ENCODE results near the gene CD53.
"Not testable (repeated sequence)": the region's sequence is repeated elsewhere in the genome, so short reads cannot be mapped to it uniquely, and the experiment has no call there.

DNA sequence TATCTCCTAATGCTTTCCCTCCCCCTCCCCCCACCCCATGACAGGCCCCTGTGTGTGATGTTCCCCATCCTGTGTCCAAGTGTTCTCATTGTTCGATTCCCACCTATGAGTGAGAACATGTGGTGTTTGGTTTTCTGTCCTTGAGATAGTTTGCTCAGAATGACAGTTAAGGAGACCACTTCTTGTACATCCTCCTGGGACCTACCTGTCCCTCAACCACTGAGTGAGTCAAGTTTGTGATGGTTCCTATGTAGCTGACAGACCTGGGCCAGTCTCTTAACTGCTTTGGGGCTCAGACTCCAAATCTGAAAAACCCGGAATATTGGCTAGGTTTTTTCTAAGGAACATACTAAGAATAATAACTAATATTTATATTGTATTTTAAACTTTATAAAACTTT is 12.3 kb upstream of the CD53 start:
- TF ChIP-seq, protein P1, sequence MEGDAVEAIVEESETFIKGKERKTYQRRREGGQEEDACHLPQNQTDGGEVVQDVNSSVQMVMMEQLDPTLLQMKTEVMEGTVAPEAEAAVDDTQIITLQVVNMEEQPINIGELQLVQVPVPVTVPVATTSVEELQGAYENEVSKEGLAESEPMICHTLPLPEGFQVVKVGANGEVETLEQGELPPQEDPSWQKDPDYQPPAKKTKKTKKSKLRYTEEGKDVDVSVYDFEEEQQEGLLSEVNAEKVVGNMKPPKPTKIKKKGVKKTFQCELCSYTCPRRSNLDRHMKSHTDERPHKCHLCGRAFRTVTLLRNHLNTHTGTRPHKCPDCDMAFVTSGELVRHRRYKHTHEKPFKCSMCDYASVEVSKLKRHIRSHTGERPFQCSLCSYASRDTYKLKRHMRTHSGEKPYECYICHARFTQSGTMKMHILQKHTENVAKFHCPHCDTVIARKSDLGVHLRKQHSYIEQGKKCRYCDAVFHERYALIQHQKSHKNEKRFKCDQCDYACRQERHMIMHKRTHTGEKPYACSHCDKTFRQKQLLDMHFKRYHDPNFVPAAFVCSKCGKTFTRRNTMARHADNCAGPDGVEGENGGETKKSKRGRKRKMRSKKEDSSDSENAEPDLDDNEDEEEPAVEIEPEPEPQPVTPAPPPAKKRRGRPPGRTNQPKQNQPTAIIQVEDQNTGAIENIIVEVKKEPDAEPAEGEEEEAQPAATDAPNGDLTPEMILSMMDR (IDR thresholded peaks at IDR 0.05): not testable (repeated sequence)
- TF ChIP-seq POLR2A, POLR2AphosphoS5 (IDR thresholded peaks at IDR 0.05): not testable (repeated sequence)
